CD14-positive monocyte (primary cell): ENCODE results near the gene AGAP1. TPM values are rescaled to one million over a fixed set of nuclear protein-coding genes. Genes with fewer than 3 reads are reported as not detected.

Experiments used
- DNase-seq, 3 donors: peaks; one replicate each; pipeline ENCODE4 v3.0.0-alpha.2; 2011 to 2022
- H2AFZ ChIP-seq: 2 replicates; pipeline ENCODE4 v1.6.0; 2012; ENCODE audit warnings: mild to moderate bottlenecking, low read depth, low read length, inconsistent platforms; ENCODE audit not compliant: insufficient read depth, poor library complexity, severe bottlenecking
- H3K27ac ChIP-seq, 2 donors: 1 replicate in 1 of 2; 2 replicates in 1 of 2; pipeline ENCODE4 v1.5.1; 2012 to 2013; ENCODE audit warnings: low read length in 2 of 2, control low read depth in 1 of 2, inconsistent platforms in 1 of 2, low read depth in 1 of 2, mild to moderate bottlenecking in 1 of 2
- H3K27me3 ChIP-seq, 2 donors: one replicate each; pipeline versions ENCODE4 v1.6.0 to v1.6.1; 2011 to 2013; ENCODE audit warnings: low read length in 2 of 2; ENCODE audit not compliant: control insufficient read depth in 2 of 2, insufficient read depth in 2 of 2
- H3K36me3 ChIP-seq, 2 donors: replicated peaks in 1 of 2; 1 replicate in 1 of 2; 2 replicates in 1 of 2; pipeline versions ENCODE4 v1.5.1 to v1.6.1; 2012 to 2013; ENCODE audit warnings: low read length in 2 of 2, control low read depth in 1 of 2, inconsistent platforms in 1 of 2, mild to moderate bottlenecking in 1 of 2; ENCODE audit not compliant: insufficient read depth in 2 of 2, control insufficient read depth in 1 of 2
- H3K4me1 ChIP-seq, 2 donors: 1 replicate in 1 of 2; 2 replicates in 1 of 2; pipeline versions ENCODE4 v1.5.1 to v1.6.1; 2012 to 2013; ENCODE audit warnings: low read length in 2 of 2, control low read depth in 1 of 2, inconsistent platforms in 1 of 2, mild to moderate bottlenecking in 1 of 2, moderate library complexity in 1 of 2; ENCODE audit not compliant: insufficient read depth in 2 of 2, control insufficient read depth in 1 of 2
- H3K4me2 ChIP-seq: replicated peaks from 2 replicates; pipeline ENCODE3; 2012; ENCODE audit warnings: low read length, moderate library complexity, mild to moderate bottlenecking; ENCODE audit not compliant: poor library complexity, severe bottlenecking; ENCODE audit errors: extremely low read depth
- H3K4me3 ChIP-seq, 3 experiments: fragments of 200-600 bp in 1 of 3; sonication (generic) in 1 of 3; replicated peaks in 1 of 3; 1 replicate in 2 of 3; 2 replicates in 1 of 3; pipeline ENCODE4 v1.5.1; 2011 to 2013; ENCODE audit warnings: low read length in 3 of 3, mild to moderate bottlenecking in 3 of 3, control low read depth in 2 of 3, low read depth in 2 of 3, inconsistent platforms in 1 of 3, moderate library complexity in 1 of 3
- H3K79me2 ChIP-seq: 2 replicates; pipeline ENCODE4 v1.6.0; 2012; ENCODE audit warnings: mild to moderate bottlenecking, control low read depth, inconsistent platforms, low read length, moderate library complexity; ENCODE audit not compliant: insufficient read depth
- H3K9ac ChIP-seq: 2 replicates; pipeline ENCODE4 v1.6.0; 2017; ENCODE audit warnings: low read length, mild to moderate bottlenecking; ENCODE audit not compliant: insufficient read depth, poor library complexity, severe bottlenecking
- H3K9me3 ChIP-seq, 2 donors: replicated peaks in 1 of 2; 1 replicate in 1 of 2; 2 replicates in 1 of 2; pipeline versions ENCODE4 v1.5.1 to v1.6.1; 2012 to 2013; ENCODE audit warnings: low read length in 2 of 2, control low read depth in 1 of 2; ENCODE audit not compliant: control insufficient read depth in 1 of 2, insufficient read depth in 1 of 2
- H4K20me1 ChIP-seq: 2 replicates; pipeline ENCODE4 v1.6.0; 2012; ENCODE audit warnings: mild to moderate bottlenecking, low read length, control low read depth, moderate library complexity; ENCODE audit not compliant: insufficient read depth
- H3K27ac Mint-ChIP-seq, 7 donors: one replicate each; pipeline ENCODE4 v1.8.0; 2020; ENCODE audit warnings: mild to moderate bottlenecking in 7 of 7, mixed read lengths in 7 of 7, moderate library complexity in 6 of 7, inconsistent platforms in 2 of 7
- H3K27me3 Mint-ChIP-seq, 3 donors: one replicate each; pipeline ENCODE4 v1.8.0; 2021 to 2022; ENCODE audit warnings: low read depth in 3 of 3, mild to moderate bottlenecking in 3 of 3, mixed read lengths in 3 of 3, moderate library complexity in 3 of 3, inconsistent platforms in 1 of 3
- H3K36me3 Mint-ChIP-seq, 2 donors: one replicate each; pipeline ENCODE4 v1.8.0; 2020; ENCODE audit warnings: mixed read lengths in 2 of 2, inconsistent platforms in 1 of 2, mild to moderate bottlenecking in 1 of 2
- H3K4me1 Mint-ChIP-seq: one replicate; pipeline ENCODE4 v1.8.0; 2020; ENCODE audit warnings: mild to moderate bottlenecking, mixed read lengths
- H3K4me3 Mint-ChIP-seq, 2 donors: one replicate each; pipeline ENCODE4 v1.8.0; 2020; ENCODE audit warnings: mild to moderate bottlenecking in 2 of 2, mixed read lengths in 2 of 2, moderate library complexity in 1 of 2
- H3K9me3 Mint-ChIP-seq, 7 donors: one replicate each; pipeline ENCODE4 v1.8.0; 2020 to 2022; ENCODE audit warnings: mixed read lengths in 7 of 7, mild to moderate bottlenecking in 6 of 7, moderate library complexity in 6 of 7, inconsistent platforms in 2 of 7
- CTCF ChIP-seq: fragments of 200-600 bp; IDR thresholded peaks from one replicate; pipeline ENCODE4 v1.8.0; 2022; ENCODE audit warnings: antibody characterized with exemption, mild to moderate bottlenecking
- WGBS: methylation state at CpG from one replicate; pipeline ENCODE4 v1.1.5; 2013; ENCODE audit warnings: missing lambda C conversion rate; ENCODE audit not compliant: insufficient coverage; 5-methylcytosine and 5-hydroxymethylcytosine counted together
- intact Hi-C, 2 donors: fragments of 100-400 bp; cut with micrococcal nuclease; formaldehyde crosslinking; loops; one replicate each; pipeline versions ENCODE4 v1.15.0 to v1.15.1; 2023
- polyA plus RNA-seq, 3 donors: library from polyadenylated mRNA; depleted of rRNA in 1 of 3; unstranded in 2 of 3; stranded (reverse) in 1 of 3; fragments of 300-500 nt in 2 of 3; fragments of >200 nt in 1 of 3; fragmentation: Illumina TruSeq in 2 of 3; gene quantifications; 1 replicate in 2 of 3; 2 replicates in 1 of 3; pipeline ENCODE4 v1.2.3, GENCODE V29; 2012 to 2021

The AGAP1 gene
- polyA plus RNA-seq, 3 donors, result 0.12 TPM; not detected in 2

GRCh38 chr2:235876099-235876679 is 382.3 kb downstream of the AGAP1 start:
- Histone ChIP-seq H3K4me2 (no peak overlapping the region), H3K79me2 (no peaks in the 10 kb centered on the region), H3K9me3 (peaks cover 0 to 44% of the 10 kb centered on the region in 2 donors), H3K4me1 (no peaks in the 10 kb centered on the region), H3K27ac (no peak overlapping the region), H3K27me3 (no peaks in the 10 kb centered on the region), H4K20me1 (no peaks in the 10 kb centered on the region), H3K4me3 (no peak overlapping the region), H2AFZ (no peak overlapping the region), H3K9ac (no peak overlapping the region), H3K36me3 (no peaks in the 10 kb centered on the region)
- Mint-ChIP-seq H3K27me3 (peaks cover 0 to 1% (median 0%) of the 10 kb centered on the region in 3 donors), H3K9me3 (peaks cover 12 to 41% (median 24%) of the 10 kb centered on the region in 7 donors), H3K36me3 (no peaks in the 10 kb centered on the region), H3K27ac (no peak overlapping the region), H3K4me3 (no peak overlapping the region), H3K4me1 (no peaks in the 10 kb centered on the region)
- TF ChIP-seq CTCF, result no peak
- 46% methylated on average over 8 of the region's 9 CpGs for WGBS
- intact Hi-C loops, result no loop called here
- no peak for DNase-seq

- H3K4me3 ChIP-seq, result no peak overlapping the region
- TF ChIP-seq CTCF, result no peak
- Mint-ChIP-seq H3K36me3 (no peaks in the 10 kb centered on the region), H3K9me3 (peaks cover 9 to 32% (median 23%) of the 10 kb centered on the region in 7 donors), H3K4me3 (no peak overlapping the region), H3K27me3 (peaks cover 0 to 1% (median 1%) of the 10 kb centered on the region in 3 donors), H3K27ac (no peak overlapping the region), H3K4me1 (no peaks in the 10 kb centered on the region)
- no peak overlapping the region for H3K9ac ChIP-seq
- intact Hi-C loops, result no loop called here
- no peaks in the 10 kb centered on the region for H4K20me1 ChIP-seq
- H3K4me2 ChIP-seq, result no peak overlapping the region
- no peak overlapping the region for H2AFZ ChIP-seq
- no peak for DNase-seq
- no peaks in the 10 kb centered on the region for H3K4me1 ChIP-seq
- H3K27ac ChIP-seq, result no peak overlapping the region
- H3K36me3 ChIP-seq, result no peaks in the 10 kb centered on the region
- WGBS, result 84% methylated on average over 7 of the region's 15 CpGs
- H3K27me3 ChIP-seq, result no peaks in the 10 kb centered on the region
- H3K79me2 ChIP-seq, result no peaks in the 10 kb centered on the region
- peaks cover 0 to 36% of the 10 kb centered on the region in 2 donors for H3K9me3 ChIP-seq
Measured at GRCh38 chr2:235877275-235877802, 383.5 kb downstream of the AGAP1 start.
